GM12864 (cell line): ENCODE results near the gene DOCK2.

Source experiments
- DNase-seq: peaks from one replicate; pipeline ENCODE4 v3.0.0-alpha.2; 2011; ENCODE audit warnings: low read depth
- H3K4me3 ChIP-seq: 2 replicates; pipeline ENCODE4 v1.5.1; 2011; ENCODE audit warnings: mild to moderate bottlenecking, low read depth, low read length, control low read depth
- TF ChIP-seq, protein P1 (sequence below): IDR thresholded peaks from 2 replicates; pipeline ENCODE4 v1.5.1; 2011; ENCODE audit warnings: low read depth, mild to moderate bottlenecking, moderate library complexity, low read length, control low read depth, inconsistent platforms; ENCODE audit errors: missing control alignments

DOCK2 gene

DNA sequence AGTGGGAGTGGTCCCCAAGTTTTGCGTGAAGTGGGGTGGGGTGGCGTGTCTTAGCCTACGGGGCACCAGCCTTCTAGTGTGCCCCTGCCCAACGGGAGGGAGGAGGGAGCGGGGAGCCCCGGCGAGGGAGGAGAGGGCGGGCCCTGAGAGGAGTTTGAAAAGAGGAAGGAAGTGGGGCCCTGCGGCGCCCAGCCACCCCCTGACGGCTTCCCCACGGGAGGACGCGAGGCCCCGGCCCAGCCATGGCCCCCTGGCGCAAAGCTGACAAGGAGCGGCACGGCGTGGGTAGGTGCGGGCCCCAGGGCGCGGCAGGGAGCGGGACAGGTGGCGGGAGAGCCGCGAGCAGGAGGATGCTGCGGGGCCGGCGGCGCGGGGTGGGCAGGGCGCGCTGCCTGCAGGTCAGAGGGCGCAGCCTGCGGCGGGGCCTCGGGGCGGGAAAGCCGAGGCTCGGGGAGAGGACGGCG lies at the start of gene DOCK2:
TSS of gene DOCK2 (plus strand) at position 191 of the 464 bp plus-strand sequence. CDS start at position 243, 52 bp downstream.
- peak; percentile 57 for DNase-seq
- TF ChIP-seq, protein P1, sequence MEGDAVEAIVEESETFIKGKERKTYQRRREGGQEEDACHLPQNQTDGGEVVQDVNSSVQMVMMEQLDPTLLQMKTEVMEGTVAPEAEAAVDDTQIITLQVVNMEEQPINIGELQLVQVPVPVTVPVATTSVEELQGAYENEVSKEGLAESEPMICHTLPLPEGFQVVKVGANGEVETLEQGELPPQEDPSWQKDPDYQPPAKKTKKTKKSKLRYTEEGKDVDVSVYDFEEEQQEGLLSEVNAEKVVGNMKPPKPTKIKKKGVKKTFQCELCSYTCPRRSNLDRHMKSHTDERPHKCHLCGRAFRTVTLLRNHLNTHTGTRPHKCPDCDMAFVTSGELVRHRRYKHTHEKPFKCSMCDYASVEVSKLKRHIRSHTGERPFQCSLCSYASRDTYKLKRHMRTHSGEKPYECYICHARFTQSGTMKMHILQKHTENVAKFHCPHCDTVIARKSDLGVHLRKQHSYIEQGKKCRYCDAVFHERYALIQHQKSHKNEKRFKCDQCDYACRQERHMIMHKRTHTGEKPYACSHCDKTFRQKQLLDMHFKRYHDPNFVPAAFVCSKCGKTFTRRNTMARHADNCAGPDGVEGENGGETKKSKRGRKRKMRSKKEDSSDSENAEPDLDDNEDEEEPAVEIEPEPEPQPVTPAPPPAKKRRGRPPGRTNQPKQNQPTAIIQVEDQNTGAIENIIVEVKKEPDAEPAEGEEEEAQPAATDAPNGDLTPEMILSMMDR = no peak
- H3K4me3 ChIP-seq = peak within 1 kb of the TSS; percentile 84

DNA sequence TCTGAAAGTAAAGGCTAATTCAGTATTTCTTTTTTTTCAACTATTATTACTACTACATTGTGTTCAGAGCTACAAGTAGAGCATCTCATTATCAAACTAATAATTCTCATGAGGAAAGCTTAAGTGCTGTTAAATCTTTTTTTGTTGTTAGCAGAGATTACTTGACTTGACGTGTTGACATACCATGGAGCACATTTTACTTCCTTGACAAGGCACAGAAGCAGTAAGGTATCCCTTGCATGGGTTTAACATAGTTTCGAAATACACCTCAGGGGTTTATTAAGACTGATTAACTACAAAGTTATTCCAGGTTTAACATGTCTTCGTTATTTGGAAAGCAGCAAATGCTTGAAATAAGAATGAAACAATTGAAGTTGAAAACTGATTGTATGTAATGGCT lies 46.5 kb upstream of the DOCK2 start:
- TF ChIP-seq, protein P1 = no peak
- DNase-seq = no peak
- no peak overlapping the region for H3K4me3 ChIP-seq

DNA sequence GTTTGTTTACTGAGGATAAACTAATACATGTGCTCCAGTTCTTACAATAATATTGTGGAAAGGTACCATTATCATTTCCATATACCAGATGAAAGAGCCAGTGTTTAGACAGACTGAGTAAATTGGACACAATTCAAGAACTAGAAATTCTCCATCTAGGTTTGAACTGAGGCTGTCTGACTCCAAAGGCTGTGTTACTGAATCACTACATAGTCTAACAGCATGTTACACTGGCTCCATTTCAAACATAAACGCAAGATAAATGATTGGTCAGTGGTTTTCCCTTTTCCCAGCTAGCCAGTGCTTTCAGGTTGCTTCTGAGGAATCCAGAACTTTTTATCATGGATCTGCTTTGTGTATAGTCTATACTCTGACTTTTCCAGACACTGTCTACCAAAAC lies 45.4 kb upstream of the DOCK2 start:
- H3K4me3 ChIP-seq = no peak overlapping the region
- TF ChIP-seq, protein P1 = no peak
- no peak for DNase-seq

DNA sequence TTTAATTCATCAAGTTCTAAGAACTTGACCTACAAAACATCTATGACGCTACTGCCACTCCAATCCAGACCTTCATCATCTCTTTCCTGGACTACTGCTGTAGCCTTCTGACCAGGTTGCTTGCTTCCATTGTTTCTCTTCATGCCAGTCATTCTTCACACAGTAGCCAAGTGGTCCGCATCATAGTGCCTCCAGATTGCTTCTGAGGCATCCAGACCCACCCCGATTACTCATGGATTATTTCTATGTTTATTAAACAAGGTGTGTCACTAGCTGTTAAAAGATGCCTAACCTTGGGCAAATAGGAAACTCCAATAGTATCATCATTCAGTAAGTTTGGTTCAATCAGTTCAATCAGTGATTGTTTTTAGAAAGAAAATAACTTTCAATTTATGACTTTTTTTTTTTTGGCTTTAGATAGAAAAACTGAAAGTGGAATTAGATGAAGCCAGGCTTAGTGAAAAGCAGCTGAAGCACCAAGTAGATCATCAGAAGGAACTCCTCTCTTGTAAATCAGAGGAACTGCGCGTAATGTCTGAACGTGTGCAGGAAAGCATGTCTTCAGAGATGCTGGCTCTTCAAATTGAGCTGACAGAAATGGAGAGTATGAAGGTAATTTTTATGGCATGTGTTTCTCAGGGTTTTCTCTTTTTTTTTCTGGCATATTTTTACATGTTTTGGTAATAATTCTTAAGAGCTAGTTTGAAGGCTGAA lies 44.0 kb upstream of the DOCK2 start:
- H3K4me3 ChIP-seq = no peak overlapping the region
- TF ChIP-seq, protein P1 = no peak
- DNase-seq = no peak

DNA sequence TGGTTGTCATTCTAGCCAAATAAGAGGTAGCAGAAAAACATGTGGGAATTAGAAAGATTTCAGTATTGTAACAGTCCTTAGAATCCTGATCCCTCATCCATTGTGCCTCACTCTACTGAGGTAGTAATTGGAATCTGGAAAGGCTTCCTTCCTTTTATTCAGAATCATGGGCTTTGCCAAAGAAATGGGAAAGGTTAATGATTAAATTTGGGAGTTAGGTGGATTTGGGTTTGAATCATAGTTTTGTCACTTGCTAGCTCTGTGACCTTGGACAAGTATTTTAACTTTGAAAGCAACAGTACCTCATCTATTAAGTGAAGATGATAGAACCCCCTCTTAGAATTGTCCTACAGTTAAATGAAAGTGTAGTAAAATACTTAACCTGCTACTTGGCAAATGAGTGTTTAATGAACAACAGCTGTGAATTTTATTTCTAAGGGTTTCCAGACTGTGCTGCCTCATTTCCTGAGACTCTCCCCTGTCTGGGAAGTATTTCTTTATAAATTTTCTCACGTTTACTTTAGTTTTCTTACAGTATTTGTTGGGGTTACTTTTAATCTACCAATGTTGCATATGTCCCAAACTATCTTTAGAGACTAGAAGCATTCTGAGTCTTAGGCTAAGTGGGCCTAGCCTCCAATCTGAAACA lies 41.8 kb upstream of the DOCK2 start:
- H3K4me3 ChIP-seq = no peak overlapping the region
- no peak for DNase-seq
- TF ChIP-seq, protein P1 = no peak

DNA sequence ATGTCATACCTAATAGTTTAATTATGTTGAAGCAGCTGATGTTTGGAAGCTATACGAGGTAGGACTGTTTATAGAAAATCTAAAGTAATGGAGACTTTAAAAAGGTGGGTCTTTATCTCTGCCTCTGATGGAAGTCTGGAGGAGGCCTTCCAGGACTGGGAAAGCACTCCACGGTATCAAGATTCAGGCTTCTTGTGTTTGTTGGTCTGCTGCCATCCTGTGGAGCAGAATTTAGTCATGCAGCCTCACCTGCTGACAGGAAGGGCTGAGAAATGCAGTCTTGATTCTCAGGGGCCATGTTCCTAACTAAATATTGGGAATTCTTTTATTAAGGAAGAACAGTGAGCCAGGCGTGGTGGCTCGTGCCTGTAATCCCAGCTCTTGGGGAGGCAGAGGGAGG lies 37.6 kb upstream of the DOCK2 start:
- TF ChIP-seq, protein P1 = no peak
- no peak overlapping the region for H3K4me3 ChIP-seq
- DNase-seq = no peak

DNA sequence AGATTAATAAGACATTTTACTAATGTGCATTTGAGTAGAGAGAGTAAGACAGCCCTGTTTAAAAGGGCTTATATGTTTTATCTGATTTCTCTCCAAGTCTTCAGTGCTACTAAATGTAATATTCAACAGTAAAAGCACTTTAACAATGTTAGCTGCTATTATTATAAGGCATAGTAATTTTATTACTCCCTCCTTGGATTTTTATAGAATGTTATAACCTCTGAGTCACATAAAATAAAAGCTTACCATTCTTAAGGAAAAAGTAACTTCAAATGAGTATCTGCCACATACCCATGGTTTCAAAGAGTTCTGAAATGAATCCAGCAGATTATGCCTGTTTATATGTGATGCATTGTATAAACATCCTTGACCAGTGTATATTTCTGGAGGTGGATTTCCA lies 34.5 kb upstream of the DOCK2 start:
- DNase-seq = no peak
- TF ChIP-seq, protein P1 = no peak

More for the DNA sequence above, 34.5 kb upstream of the DOCK2 start:
- H3K4me3 ChIP-seq = no peak overlapping the region
